HK-2 (cell line): Measurements from ENCODE around the gene JADE1.

ENCODE experiments used
- DNase-seq: peaks from one replicate; pipeline ENCODE4 v3.0.0-alpha.2; 2018; ENCODE audit not compliant: unreplicated experiment

The JADE1 gene

DNA sequence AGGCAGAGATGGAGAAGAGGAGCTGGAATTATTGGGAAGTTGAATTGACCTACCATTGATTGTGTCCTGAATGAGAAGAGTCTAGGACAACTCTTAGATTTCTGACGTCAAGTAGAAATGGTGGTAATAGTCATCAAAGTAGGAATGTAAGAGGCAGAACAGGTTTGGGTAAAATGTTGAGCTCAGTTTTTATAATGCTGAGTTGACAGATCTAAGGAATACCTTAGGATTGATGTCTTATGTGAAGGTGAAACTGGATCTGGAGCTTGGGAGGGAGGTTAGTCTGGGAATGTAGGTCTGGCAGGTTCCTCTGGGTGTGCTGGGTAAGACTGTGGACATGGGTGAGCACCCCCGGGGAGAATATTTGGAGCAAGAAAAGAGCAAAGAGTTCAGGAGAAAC, 31.9 kb downstream of the JADE1 start:
- DNase-seq = no peak

DNA sequence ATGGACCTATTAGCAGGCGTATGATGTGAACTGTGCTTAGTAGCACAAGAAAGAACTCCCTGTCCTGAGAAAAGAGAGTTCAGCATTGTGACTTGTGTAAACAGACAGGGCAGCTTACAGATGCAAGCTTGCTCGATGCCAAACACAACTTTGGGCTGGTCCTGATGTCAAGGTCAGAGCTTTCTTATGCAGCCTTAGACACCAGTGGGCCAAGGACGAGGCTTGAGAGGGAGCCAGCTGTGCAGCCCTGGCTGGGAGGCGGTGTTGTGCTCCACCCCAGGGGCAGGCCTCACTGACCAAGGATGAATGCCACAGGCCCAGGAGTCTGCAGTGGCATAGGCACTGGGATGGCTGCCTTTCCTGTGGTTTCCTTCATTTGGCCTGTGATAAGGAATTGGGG, 35.4 kb downstream of the JADE1 start:
- no peak for DNase-seq

DNA sequence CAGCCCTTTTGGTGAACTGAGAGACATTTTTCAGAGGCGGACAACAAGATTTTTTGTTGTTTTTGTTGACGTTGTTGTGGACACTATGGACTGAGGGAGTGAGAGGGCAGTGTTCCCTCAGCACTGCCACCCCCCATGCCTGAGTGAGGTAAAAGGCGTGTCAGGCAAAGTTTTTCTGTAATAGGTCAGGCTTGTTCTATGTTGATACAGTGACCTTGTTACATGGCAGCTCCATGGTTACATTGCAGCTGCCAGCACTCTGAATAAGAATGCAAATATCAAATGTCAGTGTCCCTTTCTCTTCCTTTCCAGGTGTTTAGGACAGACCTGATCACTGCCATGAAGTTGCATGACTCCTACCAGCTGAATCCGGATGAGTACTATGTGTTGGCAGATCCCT, 36.6 kb downstream of the JADE1 start:
- no peak for DNase-seq

DNA sequence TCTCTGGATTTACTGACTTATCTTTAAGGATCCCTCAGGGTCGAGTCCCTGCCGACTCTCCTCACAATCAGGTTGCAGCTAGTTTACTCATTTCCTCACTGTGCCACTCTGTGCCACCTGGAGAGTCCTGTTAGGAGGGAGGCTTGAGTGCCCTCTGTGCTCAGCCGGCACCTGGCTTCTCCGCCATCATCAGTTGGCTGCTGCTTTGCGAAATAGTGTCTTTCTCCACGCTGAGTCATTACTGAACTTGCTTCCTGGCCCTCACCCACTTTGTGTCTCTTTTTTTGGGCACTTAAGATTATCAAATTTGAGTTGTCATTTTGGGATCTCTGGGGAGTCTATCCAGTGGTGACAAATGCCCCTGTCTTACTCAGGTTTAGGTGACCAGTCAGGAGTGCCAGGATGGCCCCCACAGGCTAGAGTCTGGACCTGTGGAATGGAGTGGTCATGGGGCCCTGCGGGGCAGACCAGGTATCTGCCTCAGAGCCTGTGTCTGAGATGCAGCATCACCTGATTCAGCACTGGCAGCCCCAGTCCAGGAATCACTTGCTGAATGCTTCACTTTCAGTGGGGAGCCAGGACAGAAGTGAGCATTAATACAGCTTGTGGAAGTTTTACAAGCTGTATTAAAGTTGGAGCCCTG, 37.7 kb downstream of the JADE1 start:
- no peak for DNase-seq

DNA sequence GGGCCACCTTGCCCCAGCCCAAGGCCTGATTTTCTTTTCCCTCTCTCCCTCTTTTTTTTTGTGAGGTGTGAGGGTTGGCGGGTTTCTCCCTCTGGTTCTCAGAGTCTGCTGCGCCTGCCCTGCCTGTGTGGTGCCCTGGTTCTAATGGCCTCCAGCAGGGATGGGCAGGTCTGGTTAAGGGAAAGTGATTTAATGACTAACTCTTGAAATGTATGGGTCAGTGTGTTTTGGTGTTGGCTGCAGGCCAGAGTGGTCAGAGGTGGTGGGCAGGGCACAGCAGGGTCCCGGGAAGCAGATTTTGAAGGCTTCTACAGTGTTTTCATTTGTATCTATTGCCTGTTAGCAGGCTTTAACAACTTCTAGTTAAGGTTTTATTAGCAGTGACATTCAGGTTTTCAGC, 39.0 kb downstream of the JADE1 start:
- DNase-seq = no peak

DNA sequence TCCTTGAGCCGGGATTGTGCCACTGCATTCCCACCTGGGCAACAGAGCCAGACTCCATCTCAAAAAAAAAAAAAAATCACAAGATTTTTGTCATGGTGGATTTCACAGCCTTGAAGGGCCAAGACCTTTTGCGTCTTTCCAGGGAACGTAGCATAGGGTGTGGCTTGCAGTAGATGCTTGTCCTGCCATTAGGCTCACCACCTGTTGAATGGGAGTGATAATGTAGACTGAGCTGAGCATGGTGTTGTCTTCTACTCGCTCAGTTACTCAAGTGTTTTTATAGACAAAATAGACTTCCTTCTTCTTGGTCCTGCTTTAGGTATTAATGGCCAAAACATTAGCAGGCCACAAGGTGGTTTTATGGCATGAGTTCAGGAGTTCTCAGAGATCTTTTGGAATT, 40.8 kb downstream of the JADE1 start:
- DNase-seq = no peak

DNA sequence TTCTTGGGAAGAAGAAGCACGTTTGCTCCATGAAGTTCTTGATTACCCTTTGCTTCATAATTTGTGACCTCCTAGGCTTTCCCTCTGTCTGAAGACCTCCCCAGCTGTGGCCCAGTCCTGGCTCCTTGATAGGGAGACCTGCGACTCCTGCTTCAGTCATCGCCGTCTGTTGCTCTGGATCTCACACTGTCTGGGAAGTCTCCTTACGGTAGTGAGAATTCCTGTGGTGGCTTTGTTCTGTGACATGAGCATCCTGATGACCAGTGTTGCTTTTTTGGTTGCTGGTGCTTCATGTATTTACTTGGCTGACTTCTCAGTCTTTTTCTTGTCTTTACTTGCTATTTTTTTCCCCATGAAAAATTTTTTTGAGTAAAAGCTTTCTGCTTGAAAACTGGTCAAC, 44.2 kb downstream of the JADE1 start:
- DNase-seq = no peak

DNA sequence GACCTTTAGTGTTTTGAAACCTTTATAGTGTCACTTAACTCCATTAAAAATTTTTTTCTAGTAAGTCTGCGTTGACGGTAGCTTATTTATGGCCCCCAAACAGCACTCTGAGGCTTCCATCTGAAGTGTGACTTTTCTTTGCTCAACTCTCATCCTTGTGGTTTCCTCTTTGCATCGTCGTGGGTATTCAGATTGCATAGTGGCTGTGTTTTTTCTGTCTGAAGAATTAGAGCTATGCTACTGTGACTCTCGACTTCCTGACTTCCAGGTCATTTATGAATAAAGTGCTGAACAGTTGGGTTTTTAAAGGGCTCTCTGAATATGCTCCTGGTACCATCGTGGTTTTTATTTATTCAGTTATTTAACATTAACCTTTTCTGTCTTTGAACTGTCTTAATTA, 44.9 kb downstream of the JADE1 start:
- DNase-seq = no peak

DNA sequence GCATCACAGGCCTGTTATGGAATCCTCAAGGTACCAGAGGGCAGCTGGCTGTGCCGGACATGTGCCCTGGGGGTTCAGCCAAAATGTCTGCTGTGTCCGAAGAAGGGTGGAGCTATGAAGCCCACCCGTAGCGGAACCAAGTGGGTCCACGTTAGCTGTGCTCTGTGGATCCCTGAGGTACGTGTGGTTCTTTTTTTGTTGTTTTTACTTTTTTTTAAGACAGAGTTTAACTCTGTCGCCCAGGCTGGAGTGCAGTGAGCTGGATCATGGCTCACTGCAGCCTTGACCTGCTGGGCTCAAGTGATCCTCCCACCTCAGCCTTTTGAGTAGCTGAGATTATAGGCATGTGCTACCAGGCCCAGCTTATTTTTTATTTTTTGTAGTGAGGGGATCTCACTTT, 46.1 kb downstream of the JADE1 start:
- no peak for DNase-seq

DNA sequence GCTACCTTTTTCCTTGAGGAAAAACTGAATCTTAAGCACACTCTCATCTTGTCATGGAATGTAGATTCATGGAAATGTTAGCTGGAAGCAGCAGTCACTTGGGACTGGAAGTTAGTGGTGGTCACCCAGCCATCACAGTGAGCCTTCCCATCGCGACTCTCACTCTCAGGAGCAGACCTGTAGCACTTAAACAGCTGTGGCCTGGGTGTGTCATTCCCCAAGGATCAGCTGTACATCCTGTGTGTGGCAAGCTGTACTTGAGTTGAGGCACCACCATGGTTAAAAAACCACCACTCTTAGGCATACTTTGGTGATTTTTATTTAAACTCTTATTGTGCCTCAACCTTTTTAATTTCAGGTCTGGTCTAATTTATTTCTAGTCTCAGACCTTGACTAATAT, 46.7 kb downstream of the JADE1 start:
- no peak for DNase-seq

DNA sequence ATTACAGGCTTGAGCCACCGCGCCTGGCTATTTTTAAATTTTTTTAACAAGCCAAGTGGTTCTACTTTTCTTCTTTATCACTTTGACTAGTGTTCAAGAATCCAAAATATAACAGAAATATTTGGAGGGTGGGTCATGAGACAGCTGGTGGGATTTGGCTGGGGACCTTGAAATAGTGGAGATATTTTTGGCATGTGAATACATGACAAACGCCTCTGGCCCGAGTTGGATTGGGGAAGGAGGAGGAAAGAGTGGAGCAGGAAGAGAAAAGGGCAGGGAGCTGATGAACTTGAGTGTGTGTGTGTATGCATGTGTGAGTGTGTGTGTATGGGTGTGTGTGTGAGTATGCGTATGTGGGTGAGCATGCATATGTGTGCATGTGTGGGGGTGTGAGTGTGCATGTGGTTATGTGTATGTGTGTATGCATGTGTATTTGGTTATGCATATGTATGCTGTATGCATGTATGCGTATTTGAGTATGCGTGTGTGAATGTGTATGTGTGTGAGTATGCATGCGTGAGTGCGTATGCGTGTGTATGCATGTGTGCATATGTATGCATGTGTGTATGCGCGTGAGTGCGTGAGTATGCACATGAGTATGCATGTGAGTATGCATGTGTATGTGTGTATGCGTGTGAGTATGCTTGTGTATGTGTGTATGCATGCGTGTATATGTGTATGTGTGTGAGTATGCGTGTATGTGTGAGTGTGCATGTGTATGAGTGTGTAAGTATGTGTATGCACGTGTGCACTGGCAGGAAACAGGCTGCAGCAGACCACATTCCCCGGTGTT, 49.6 kb downstream of the JADE1 start:
- no peak for DNase-seq

DNA sequence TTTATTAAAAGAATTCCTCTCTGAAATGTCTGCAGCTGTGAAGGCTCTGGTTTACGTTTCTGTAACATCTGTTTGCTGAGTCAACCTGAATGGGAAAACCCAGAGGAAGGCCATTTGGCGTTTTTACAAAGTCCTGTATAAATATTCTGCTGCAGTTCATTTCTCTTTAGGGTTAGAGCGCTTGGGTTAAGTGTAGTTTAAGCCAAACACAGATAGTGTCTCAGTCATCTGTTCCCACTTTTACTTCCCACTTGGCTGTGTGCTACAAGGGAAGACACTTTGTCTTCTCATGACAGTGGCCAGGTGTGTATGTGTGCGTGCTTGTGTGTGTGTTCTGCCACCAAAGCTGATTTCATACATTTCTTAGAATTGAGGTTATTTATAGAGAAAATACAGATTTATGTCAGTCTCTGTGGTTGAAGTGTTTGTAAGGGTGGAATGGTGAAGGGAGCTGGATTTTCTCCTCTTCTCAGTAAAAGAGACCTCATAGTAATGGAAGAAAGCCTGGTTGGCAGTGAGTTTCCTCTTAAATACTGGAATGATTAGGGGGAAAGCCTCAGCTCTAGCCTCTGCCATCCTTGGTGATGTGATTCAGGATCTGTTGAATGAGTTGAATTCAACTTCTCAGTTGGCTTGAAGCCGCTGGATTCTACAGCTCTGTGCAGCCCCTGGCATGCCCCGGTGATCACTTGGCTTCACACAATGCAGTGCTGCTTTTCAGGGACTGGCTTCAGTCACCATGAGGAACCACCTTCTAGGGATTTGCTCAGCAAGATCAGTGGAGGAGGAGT, 50.6 kb downstream of the JADE1 start:
- no peak for DNase-seq

DNA sequence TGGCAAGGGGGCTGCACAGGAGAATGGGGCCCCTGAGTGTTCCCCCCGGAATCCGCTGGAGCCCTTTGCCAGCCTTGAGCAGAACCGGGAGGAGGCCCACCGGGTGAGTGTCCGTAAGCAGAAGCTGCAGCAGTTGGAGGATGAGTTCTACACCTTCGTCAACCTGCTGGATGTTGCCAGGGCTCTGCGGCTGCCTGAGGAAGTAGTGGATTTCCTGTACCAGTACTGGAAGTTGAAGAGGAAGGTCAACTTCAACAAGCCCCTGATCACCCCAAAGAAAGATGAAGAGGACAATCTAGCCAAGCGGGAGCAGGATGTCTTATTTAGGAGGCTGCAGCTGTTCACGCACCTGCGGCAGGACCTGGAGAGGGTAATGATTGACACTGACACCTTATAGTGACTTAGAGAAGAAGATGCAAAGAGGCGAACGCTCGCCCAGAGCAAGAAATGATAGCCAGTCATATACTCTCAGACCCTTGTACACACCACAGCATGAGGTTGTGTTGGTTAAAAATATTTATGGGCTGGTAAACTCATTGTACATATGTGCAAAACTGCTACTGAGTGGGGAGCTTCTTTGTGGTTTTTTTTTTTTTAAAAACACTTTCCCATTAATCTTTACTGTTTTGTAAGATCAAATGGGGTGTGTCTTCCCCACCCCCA, 52.5 kb downstream of the JADE1 start:
- no peak for DNase-seq

DNA sequence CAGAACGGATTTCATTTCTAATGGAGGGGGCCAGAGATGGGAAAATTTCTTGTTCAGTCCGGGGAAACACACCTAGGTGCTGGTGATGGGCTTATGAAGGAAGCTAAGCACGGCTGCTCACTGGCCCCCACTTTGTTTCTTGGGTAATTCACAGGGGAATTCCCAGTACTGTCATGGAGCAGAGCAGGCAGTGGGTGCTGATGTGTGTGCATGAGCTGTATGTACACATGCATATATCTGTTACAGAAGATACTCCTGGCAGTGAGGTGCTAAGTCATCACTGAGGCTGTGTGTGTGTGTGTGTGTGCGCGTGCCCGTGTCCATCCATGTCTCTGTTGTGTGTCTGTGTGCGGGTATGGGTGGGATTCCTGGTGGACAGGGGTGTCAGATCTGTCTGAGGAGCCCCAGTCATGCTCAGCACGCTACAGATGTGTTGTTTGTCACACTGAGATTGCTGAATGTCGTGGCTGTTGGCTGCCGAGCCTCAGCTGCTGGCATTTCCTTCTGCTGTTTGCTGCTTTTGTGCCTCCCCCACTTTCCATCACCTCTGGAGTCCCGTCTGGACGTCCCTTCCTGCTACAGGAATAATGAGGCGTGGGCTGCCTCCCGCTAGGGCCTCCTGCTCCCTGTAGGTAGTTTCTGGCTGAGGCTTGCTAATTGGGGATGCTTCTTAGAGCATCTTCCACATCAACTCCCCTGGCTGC, 53.3 kb downstream of the JADE1 start:
- no peak for DNase-seq

DNA sequence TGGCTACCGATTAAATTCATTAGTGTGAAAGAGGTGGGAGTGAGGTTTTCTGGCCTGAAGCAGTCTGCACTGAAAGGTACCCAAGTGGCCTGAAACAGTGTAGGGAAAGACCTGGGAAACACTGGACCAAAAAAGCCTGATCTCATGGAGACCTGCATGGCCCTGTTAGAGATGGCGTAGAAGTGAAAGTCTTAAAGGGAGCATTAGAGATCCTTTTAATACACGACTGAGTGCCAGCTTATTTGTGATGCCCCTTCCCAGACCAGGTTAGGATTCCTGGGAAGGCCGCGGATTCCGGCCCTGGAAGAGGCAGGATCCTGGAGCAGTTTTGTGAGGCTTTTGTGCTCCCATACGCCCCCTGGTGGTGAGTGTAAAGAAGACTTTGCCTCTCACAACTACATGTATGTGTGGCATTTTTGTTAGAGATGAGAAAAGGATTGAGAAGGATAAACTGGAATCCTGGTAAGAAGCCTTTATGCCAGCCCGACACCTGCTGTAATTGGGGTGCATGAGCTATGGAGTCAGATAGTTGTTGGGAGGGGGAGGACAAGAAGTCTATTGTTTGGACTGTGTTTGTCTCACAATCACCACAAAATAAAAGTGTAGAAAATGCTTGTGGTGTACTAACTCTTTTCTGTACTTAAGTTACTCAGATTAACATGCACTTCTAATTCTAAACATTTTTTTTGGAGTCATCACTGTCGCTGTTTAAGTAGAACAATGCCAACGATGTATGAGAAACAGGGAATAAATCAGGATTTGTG, 54.0 kb downstream of the JADE1 start:
- peak; percentile 77 for DNase-seq

DNA sequence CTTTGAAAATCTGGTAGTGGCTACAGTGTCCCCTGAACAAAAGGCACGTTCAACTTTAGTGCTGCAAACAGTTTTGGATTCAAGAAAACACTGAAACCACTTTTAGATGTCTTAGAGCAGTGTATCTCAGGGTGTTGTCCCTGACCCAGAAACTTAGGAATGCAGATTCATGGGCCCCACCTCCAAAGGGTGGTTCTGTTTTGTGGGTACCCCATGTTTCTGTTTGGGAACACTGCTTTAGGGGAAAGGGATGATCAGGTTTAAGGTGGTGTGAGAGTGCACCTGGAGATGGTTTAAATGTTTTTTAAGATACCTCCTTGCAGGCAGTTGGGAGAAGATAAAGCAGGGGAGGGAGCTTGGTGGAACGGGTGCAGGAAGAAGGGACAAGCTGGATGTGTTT, 55.6 kb downstream of the JADE1 start:
- DNase-seq = no peak

DNA sequence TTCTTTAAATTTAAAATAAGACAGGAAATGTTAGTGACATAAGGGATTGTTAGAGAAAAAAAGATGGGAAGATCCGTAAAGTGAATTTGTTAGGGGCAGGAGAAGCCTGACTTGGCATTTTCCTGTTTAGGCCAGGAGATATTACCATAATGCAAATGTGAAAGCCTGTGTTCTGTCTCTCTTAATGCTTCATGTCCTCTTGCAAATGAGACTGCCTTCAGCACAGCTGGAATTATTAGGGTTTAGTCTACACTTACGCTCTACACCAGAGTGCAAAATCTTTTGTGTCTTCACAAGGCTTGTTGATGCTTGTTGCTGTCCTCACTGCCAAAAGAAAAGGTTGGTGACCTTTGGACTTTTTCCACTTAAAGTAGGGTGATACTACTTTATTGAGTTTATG, 56.8 kb downstream of the JADE1 start:
- no peak for DNase-seq

DNA sequence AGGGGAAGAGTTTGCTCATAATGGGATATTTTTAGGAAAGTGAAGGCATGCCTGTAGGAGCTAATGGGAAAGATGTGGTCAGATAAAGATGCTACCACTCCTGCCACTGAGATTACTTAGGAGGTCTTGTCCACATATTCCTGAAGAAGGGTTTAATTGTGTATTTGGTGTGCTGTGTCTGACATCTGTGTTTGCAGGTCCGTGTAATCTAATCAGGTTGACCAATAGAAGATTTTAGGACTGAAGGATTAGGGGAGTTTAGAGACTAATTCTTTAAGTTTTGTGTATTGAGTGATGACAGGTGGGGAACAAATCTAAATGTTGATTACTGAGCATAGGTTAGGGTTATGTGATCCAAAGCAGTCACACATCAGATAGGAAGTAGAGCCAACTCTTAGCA, 57.2 kb downstream of the JADE1 start:
- DNase-seq = no peak

DNA sequence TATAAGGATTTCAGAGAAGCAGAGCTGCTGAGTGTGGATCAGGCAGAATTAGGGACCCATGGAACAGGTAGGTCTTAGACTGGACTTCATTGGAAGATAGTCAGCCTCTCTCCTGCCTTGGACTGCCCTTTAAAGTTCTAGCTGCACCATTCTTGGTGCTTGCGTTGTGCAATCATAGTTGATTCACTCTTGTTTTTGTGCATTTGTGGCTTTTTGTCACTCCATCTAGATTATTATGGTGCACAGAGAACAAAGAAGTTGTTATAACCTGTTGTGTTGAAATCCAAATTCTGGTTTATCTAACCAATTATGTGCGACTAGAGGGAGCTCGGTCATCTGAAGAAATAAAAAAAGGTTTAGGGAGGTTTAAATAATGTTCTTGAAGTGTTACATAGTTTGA, 59.3 kb downstream of the JADE1 start:
- DNase-seq = no peak

DNA sequence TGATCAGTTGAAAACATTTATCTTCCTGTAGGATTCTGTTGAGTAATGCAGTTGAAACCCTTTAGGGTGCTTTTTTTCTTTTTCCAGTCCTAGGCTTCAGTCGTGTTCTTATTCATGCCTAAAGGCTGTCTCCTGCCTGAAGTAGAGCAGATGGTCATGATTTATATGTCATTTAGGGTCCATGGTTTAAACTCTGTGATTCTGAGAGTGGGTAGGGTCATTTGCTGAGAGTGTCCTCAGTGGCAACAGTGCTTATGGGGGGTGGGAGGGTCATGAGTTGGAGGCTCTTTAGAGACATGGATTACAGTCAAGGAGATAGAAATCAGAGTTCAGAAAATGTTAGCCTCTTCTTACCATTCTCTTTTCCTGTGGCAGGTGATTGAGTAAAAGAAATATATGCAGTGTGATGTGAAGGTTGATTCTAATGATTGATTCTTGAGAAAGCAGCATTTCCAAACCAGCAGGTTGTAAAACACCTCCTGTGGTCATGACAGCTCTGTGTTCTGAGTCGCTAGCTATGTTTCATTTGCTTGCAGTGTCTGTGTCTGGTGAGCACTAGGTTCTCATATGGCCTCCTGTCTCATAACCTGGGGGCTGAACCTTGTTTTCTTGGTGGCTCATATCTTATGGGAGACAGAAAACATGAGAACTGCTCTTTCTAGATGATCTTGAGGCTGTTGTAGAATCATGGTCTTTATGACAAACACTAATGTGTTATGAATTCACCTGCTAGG, 60.4 kb downstream of the JADE1 start:
- no peak for DNase-seq
